ENCODE measurements around the gene PCDHB10.

DNA sequence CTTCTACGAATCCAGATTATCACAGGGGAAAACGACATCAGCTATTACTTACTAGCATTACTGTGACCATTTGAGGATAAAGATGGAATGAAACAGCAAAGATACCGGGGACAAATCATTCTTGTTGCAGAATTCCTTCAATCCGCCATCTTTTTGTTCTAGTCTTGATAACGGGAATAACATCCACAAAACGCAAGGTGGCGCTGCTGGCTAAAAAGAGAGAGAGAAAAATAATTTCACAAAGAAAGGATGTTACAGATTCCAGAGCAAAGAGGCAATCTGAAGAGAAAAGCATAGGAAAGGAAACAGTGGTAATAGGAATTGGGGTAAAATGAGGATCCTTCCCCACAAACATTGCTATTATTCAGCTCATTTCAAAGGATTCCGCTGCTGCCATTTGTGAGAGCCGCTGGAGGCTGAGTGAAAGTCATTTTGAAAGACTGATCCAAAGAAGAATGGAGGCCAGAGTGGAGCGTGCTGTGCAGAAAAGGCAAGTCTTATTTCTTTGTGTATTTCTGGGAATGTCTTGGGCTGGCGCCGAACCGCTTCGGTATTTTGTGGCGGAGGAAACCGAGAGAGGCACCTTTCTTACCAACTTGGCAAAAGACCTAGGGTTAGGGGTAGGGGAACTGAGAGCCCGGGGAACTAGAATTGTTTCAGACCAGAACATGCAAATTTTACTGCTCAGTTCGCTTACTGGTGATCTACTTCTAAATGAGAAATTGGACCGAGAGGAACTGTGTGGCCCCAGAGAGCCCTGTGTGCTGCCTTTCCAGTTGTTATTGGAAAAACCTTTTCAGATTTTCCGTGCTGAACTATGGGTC is 19.6 kb upstream of the PCDHB10 start, which contains the start of gene PCDHB7:
- TF ChIP-seq EZH2 (IDR thresholded peaks at IDR 0.05) (no peak), POLR2AphosphoS5 (IDR thresholded peaks at IDR 0.05; ENCODE audit: borderline replicate concordance, low read depth, low read length) (no peak), FOXP2 (optimal IDR thresholded peaks at IDR 0.05; ENCODE audit: control extremely low read depth, extremely low read length, insufficient read depth) (no peak)

Measured in SK-N-MC (cell line).